ENCODE data around the gene ADAM23. TPM values are rescaled to one million over a fixed set of nuclear protein-coding genes. Genes with fewer than 3 reads are reported as not detected.

The ADAM23 gene
- total and polyA plus RNA-seq, 2 experiments from 2014 or later: 11.8 to 15.9 TPM

GRCh38 chr2:206585335-206585734 lies 142.0 kb downstream of the ADAM23 start:
- TF ChIP-seq EZH2 (IDR thresholded peaks at IDR 0.05; ENCODE audit: low read depth, unreplicated experiment) (no peak), JUNB (IDR thresholded peaks at IDR 0.05; ENCODE audit: unreplicated experiment) (no peak), POLR2AphosphoS5 (IDR thresholded peaks at IDR 0.05; ENCODE audit: low read depth) (no peak), ZNF331 (CRISPR knock-in tag; IDR thresholded peaks at IDR 0.05; ENCODE audit: low read depth) (no peak), NANOG (IDR thresholded peaks at IDR 0.05; ENCODE audit: borderline replicate concordance) (no peak), CTCF (conservative IDR thresholded peaks at IDR 0.05; ENCODE audit: low read depth in 2 of 2) (no peak), EZH2phosphoT487 (IDR thresholded peaks at IDR 0.05; ENCODE audit: unreplicated experiment) (no peak), STAT1 (IDR thresholded peaks at IDR 0.05; ENCODE audit: unreplicated experiment) (no peak), ZNF114 (CRISPR knock-in tag; IDR thresholded peaks at IDR 0.05) (no peak), CREB1 (CRISPR knock-in tag; IDR thresholded peaks at IDR 0.05; ENCODE audit: low read depth) (no peak), ETS1 (IDR thresholded peaks at IDR 0.05) (no peak)
- TF ChIP-seq, protein P1, sequence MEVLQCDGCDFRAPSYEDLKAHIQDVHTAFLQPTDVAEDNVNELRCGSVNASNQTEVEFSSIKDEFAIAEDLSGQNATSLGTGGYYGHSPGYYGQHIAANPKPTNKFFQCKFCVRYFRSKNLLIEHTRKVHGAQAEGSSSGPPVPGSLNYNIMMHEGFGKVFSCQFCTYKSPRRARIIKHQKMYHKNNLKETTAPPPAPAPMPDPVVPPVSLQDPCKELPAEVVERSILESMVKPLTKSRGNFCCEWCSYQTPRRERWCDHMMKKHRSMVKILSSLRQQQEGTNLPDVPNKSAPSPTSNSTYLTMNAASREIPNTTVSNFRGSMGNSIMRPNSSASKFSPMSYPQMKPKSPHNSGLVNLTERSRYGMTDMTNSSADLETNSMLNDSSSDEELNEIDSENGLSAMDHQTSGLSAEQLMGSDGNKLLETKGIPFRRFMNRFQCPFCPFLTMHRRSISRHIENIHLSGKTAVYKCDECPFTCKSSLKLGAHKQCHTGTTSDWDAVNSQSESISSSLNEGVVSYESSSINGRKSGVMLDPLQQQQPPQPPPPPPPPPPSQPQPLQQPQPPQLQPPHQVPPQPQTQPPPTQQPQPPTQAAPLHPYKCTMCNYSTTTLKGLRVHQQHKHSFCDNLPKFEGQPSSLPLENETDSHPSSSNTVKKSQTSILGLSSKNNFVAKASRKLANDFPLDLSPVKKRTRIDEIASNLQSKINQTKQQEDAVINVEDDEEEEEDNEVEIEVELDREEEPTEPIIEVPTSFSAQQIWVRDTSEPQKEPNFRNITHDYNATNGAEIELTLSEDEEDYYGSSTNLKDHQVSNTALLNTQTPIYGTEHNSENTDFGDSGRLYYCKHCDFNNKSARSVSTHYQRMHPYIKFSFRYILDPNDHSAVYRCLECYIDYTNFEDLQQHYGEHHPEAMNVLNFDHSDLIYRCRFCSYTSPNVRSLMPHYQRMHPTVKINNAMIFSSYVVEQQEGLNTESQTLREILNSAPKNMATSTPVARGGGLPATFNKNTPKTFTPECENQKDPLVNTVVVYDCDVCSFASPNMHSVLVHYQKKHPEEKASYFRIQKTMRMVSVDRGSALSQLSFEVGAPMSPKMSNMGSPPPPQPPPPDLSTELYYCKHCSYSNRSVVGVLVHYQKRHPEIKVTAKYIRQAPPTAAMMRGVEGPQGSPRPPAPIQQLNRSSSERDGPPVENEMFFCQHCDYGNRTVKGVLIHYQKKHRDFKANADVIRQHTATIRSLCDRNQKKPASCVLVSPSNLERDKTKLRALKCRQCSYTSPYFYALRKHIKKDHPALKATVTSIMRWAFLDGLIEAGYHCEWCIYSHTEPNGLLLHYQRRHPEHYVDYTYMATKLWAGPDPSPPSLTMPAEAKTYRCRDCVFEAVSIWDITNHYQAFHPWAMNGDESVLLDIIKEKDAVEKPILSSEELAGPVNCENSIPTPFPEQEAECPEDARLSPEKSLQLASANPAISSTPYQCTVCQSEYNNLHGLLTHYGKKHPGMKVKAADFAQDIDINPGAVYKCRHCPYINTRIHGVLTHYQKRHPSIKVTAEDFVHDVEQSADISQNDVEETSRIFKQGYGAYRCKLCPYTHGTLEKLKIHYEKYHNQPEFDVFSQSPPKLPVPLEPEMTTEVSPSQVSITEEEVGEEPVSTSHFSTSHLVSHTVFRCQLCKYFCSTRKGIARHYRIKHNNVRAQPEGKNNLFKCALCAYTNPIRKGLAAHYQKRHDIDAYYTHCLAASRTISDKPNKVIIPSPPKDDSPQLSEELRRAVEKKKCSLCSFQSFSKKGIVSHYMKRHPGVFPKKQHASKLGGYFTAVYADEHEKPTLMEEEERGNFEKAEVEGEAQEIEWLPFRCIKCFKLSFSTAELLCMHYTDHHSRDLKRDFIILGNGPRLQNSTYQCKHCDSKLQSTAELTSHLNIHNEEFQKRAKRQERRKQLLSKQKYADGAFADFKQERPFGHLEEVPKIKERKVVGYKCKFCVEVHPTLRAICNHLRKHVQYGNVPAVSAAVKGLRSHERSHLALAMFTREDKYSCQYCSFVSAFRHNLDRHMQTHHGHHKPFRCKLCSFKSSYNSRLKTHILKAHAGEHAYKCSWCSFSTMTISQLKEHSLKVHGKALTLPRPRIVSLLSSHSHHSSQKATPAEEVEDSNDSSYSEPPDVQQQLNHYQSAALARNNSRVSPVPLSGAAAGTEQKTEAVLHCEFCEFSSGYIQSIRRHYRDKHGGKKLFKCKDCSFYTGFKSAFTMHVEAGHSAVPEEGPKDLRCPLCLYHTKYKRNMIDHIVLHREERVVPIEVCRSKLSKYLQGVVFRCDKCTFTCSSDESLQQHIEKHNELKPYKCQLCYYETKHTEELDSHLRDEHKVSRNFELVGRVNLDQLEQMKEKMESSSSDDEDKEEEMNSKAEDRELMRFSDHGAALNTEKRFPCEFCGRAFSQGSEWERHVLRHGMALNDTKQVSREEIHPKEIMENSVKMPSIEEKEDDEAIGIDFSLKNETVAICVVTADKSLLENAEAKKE (CRISPR knock-in tag; IDR thresholded peaks at IDR 0.05): no peak
- TF ChIP-seq, protein P2, sequence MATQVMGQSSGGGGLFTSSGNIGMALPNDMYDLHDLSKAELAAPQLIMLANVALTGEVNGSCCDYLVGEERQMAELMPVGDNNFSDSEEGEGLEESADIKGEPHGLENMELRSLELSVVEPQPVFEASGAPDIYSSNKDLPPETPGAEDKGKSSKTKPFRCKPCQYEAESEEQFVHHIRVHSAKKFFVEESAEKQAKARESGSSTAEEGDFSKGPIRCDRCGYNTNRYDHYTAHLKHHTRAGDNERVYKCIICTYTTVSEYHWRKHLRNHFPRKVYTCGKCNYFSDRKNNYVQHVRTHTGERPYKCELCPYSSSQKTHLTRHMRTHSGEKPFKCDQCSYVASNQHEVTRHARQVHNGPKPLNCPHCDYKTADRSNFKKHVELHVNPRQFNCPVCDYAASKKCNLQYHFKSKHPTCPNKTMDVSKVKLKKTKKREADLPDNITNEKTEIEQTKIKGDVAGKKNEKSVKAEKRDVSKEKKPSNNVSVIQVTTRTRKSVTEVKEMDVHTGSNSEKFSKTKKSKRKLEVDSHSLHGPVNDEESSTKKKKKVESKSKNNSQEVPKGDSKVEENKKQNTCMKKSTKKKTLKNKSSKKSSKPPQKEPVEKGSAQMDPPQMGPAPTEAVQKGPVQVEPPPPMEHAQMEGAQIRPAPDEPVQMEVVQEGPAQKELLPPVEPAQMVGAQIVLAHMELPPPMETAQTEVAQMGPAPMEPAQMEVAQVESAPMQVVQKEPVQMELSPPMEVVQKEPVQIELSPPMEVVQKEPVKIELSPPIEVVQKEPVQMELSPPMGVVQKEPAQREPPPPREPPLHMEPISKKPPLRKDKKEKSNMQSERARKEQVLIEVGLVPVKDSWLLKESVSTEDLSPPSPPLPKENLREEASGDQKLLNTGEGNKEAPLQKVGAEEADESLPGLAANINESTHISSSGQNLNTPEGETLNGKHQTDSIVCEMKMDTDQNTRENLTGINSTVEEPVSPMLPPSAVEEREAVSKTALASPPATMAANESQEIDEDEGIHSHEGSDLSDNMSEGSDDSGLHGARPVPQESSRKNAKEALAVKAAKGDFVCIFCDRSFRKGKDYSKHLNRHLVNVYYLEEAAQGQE (IDR thresholded peaks at IDR 0.05; ENCODE audit: unreplicated experiment): no peak
- no peaks in the 10 kb centered on the region for H3K36me3 Mint-ChIP-seq (ENCODE audit: low read depth)
- peaks cover 5% of the 10 kb centered on the region for H3K27me3 Mint-ChIP-seq (ENCODE audit: insufficient read depth, low read depth, poor library complexity)
- no peaks in the 10 kb centered on the region for H3K36me3 ChIP-seq (ENCODE audit: insufficient read depth)
- no peaks in the 10 kb centered on the region for H4K20me1 ChIP-seq (replicated peaks; ENCODE audit: insufficient read depth)
- H3K4me2 ChIP-seq: no peak overlapping the region
- no peaks in the 10 kb centered on the region for H3K9me3 Mint-ChIP-seq
- H3K4me3 Mint-ChIP-seq: no peak overlapping the region
- no peaks in the 10 kb centered on the region for H3K9me2 ChIP-seq (ENCODE audit: insufficient read depth)
- no peak overlapping the region for H3K27ac ChIP-seq (ENCODE audit: low read depth)
- H3K4me1 ChIP-seq (ENCODE audit: insufficient read depth): no peaks in the 10 kb centered on the region
- no peaks in the 10 kb centered on the region for H3F3A ChIP-seq (replicated peaks; ENCODE audit: low read depth)
- ATAC-seq (no peak), DNase-seq (ENCODE audit: low spot score) (no peak)
- no peak overlapping the region for H3K4me3 ChIP-seq
- H3K79me2 ChIP-seq (replicated peaks; ENCODE audit: insufficient read depth): no peaks in the 10 kb centered on the region
- H3K27me3 ChIP-seq (ENCODE audit: insufficient read depth): no peaks in the 10 kb centered on the region
- no peak overlapping the region for H2AFZ ChIP-seq
- peaks cover 9% of the 10 kb centered on the region for H3K4me1 Mint-ChIP-seq
- peak overlapping the region; percentile 79; the same call in 1 of the 2 replicates for H3K27ac Mint-ChIP-seq

Data from GM23338 (cell line).